Stomach (tissue), 9 donors: Measurements from ENCODE around the gene TBC1D8. TPM values are rescaled to one million over a fixed set of nuclear protein-coding genes. Genes with fewer than 3 reads are reported as not detected.

Source experiments
- DNase-seq, 2 donors: peaks; one replicate each; pipeline versions ENCODE4 v3.0.0 to v3.0.0-alpha.2; 2013 to 2019
- H3K27ac ChIP-seq, 5 donors: fragments of 200-600 bp in 4 of 5; sonication (generic) in 4 of 5; one replicate each; pipeline ENCODE4 v1.5.1; 2013 to 2019; ENCODE audit warnings: mild to moderate bottlenecking in 1 of 5, moderate library complexity in 1 of 5
- H3K27me3 ChIP-seq, 3 donors: fragments of 200-600 bp; sonication (generic); one replicate each; pipeline ENCODE4 v1.5.1; 2017 to 2019; ENCODE audit warnings: mixed run types in 1 of 3
- H3K36me3 ChIP-seq, 4 donors: fragments of 200-600 bp; sonication (generic); 1 replicate in 3 of 4; 2 replicates in 1 of 4; pipeline ENCODE4 v1.5.1; 2016 to 2019
- H3K4me1 ChIP-seq, 4 donors: fragments of 200-600 bp; sonication (generic); one replicate each; pipeline ENCODE4 v1.5.1; 2016 to 2019
- H3K4me3 ChIP-seq, 4 donors: fragments of 200-600 bp; sonication (generic) in 3 of 4; one replicate each; pipeline ENCODE4 v1.5.1; 2016 to 2019; ENCODE audit warnings: mild to moderate bottlenecking in 1 of 4
- H3K9me3 ChIP-seq, 4 donors: fragments of 200-600 bp; sonication (generic); one replicate each; pipeline ENCODE4 v1.5.1; 2016 to 2019
- CTCF ChIP-seq, 7 experiments: fragments of 450-650 bp in 4 of 7; fragments of 200-600 bp in 3 of 7; sonication (generic) in 3 of 7; IDR thresholded peaks; one replicate each; pipeline ENCODE4 v1.5.1; 2016 to 2019; ENCODE audit warnings: antibody characterized with exemption in 7 of 7, control low read depth in 2 of 7, mild to moderate bottlenecking in 1 of 7
- EP300 ChIP-seq: sonication (generic); formaldehyde crosslinking; IDR thresholded peaks from one replicate; pipeline ENCODE4 v1.6.1; 2017; ENCODE audit warnings: antibody characterized with exemption
- POLR2A ChIP-seq, 4 donors: fragments of 450-650 bp; IDR thresholded peaks; one replicate each; pipeline ENCODE4 v1.6.1; 2016; ENCODE audit warnings: antibody characterized with exemption in 4 of 4, control low read depth in 2 of 4, mild to moderate bottlenecking in 1 of 4, moderate library complexity in 1 of 4
- POLR2AphosphoS5 ChIP-seq, 3 donors: sonication (generic); formaldehyde crosslinking; IDR thresholded peaks; one replicate each; pipeline ENCODE4 v1.6.1; 2016; ENCODE audit warnings: antibody characterized with exemption in 3 of 3
- WGBS, 5 donors: extraction: QIAGEN DNeasy Blood & Tissue Kit in 3 of 5; methylation state at CpG; one replicate each; pipeline versions ENCODE4 v1.1.5 to v1.1.7; 2013 to 2018; 5-methylcytosine and 5-hydroxymethylcytosine counted together
- intact Hi-C: fragments of 100-400 bp; cut with DNase I; formaldehyde crosslinking; loops from one replicate; pipeline ENCODE4 v1.15.1; 2023; ENCODE audit warnings: low total_unique reads
- polyA plus RNA-seq, 3 donors: library from polyadenylated mRNA; stranded (reverse); fragments of 200-250 nt; gene quantifications; one replicate each; pipeline ENCODE4 v1.2.3, GENCODE V29; 2013
- total RNA-seq, 5 donors: library from RNA; depleted of rRNA; stranded (reverse); fragments of >200 nt; gene quantifications; one replicate each; pipeline versions ENCODE4 v1.1.0 to v1.2.3, GENCODE V29; 2014 to 2016
- donor health status: healthy with polysubstance abuse.
- donor health status: Bipolar disorder and iron deficiency.
- donor health status: healthy.

TBC1D8 gene
- total and polyA plus RNA-seq, 8 donors, result 9.9 to 179 (median 74.9) TPM

GRCh38 chr2:101012706-101013181 is 138.4 kb downstream of the TBC1D8 start:
- TF ChIP-seq CTCF (IDR thresholded peaks at IDR 0.05) (peak in 5 of 7 experiments; percentile 71 to 91 (median 83)), POLR2A (IDR thresholded peaks at IDR 0.05) (no peak), POLR2AphosphoS5 (IDR thresholded peaks at IDR 0.05) (peak in 1 of 3 donors; percentile 52)
- peak in 1 of 2 donors; percentile 73 for DNase-seq
- Histone ChIP-seq H3K4me1 (peaks cover 0 to 24% (median 6%) of the 10 kb centered on the region in 4 donors), H3K36me3 (peaks cover 26 to 66% (median 54%) of the 10 kb centered on the region in 4 donors), H3K9me3 (no peaks in the 10 kb centered on the region), H3K27ac (no peak overlapping the region), H3K4me3 (no peak overlapping the region), H3K27me3 (no peaks in the 10 kb centered on the region)
- intact Hi-C loops, result loop anchor here (5.0 kb wide), 1 partner anchor 135 kb away; no protein-coding TSS in a partner anchor
- 28 to 40% (median 35%) methylated on average over 5 of the region's 5 CpGs for WGBS, 5 donors

GRCh38 chr2:101012054-101012705 is 139.0 kb downstream of the TBC1D8 start:
- no peaks in the 10 kb centered on the region for H3K9me3 ChIP-seq
- H3K27ac ChIP-seq, result no peak overlapping the region
- 48 to 63% (median 51%) methylated on average over 8 of the region's 8 CpGs for whole genome bisulfite sequencing, 5 donors
- peaks cover 0 to 30% (median 9%) of the 10 kb centered on the region in 4 donors for H3K4me1 ChIP-seq
- intact Hi-C loops, result loop anchor here (5.0 kb wide), 1 partner anchor 135 kb away; no protein-coding TSS in a partner anchor
- peaks cover 31 to 68% (median 57%) of the 10 kb centered on the region in 4 donors for H3K36me3 ChIP-seq
- TF ChIP-seq POLR2AphosphoS5 (IDR thresholded peaks at IDR 0.05) (peak in 1 of 3 donors; percentile 5), CTCF (IDR thresholded peaks at IDR 0.05) (no peak)
- no peak overlapping the region for H3K4me3 ChIP-seq
- no peaks in the 10 kb centered on the region for H3K27me3 ChIP-seq
- no peak for DNase-seq

- peaks cover 0 to 40% (median 13%) of the 10 kb centered on the region in 4 donors for H3K4me1 ChIP-seq
- DNase-seq, result no peak
- peaks cover 40 to 75% (median 65%) of the 10 kb centered on the region in 4 donors for H3K36me3 ChIP-seq
- H3K4me3 ChIP-seq, result no peak overlapping the region
- no peaks in the 10 kb centered on the region for H3K9me3 ChIP-seq
- intact Hi-C loops, result loop anchor here (5.0 kb wide), 1 partner anchor 136 kb away; no protein-coding TSS in a partner anchor
- no peaks in the 10 kb centered on the region for H3K27me3 ChIP-seq
- 81 to 89% (median 86%) methylated on average over 10 of the region's 10 CpGs for WGBS, 5 donors
- H3K27ac ChIP-seq, result no peak overlapping the region
- TF ChIP-seq EP300 (no peak), CTCF (IDR thresholded peaks at IDR 0.05) (no peak), POLR2A (IDR thresholded peaks at IDR 0.05) (no peak), POLR2AphosphoS5 (IDR thresholded peaks at IDR 0.05) (no peak)
Observed at GRCh38 chr2:101011152-101011551, 140.0 kb downstream of the TBC1D8 start.

- WGBS, 5 donors, result 51 to 83% (median 57%) methylated on average over 11 of the region's 11 CpGs
- no peak for TF ChIP-seq POLR2A (IDR thresholded peaks at IDR 0.05)
- TF ChIP-seq CTCF (IDR thresholded peaks at IDR 0.05), result no peak
- TF ChIP-seq POLR2AphosphoS5 (IDR thresholded peaks at IDR 0.05), result peak in 1 of 3 donors; percentile 18
- TF ChIP-seq EP300, result no peak
- H3K4me1 ChIP-seq, result peaks cover 9 to 69% (median 36%) of the 10 kb centered on the region in 4 donors
- H3K9me3 ChIP-seq, result no peaks in the 10 kb centered on the region
- no peaks in the 10 kb centered on the region for H3K27me3 ChIP-seq
- peaks cover 68 to 86% (median 80%) of the 10 kb centered on the region in 4 donors for H3K36me3 ChIP-seq
- intact Hi-C loops, result no loop called here
- no peak overlapping the region for H3K4me3 ChIP-seq
- DNase-seq, result no peak
- H3K27ac ChIP-seq, result peak overlapping the region in 1 of 5 donors; percentile 21
Observed at GRCh38 chr2:101007415-101008345, 143.5 kb downstream of the TBC1D8 start.
